ENCODE measurements around the gene PDGFA. TPM values are rescaled to one million over a fixed set of nuclear protein-coding genes. Genes with fewer than 3 reads are reported as not detected.

PDGFA gene
- total RNA-seq, 4 donors from 2014 or later: 10.8 to 31.7 (median 26.0) TPM

GRCh38 chr7:490461-491291 lies 29.0 kb downstream of the PDGFA start:
- DNase-seq: no peak
- no peak overlapping the region for H3K4me3 ChIP-seq
- H3K36me3 ChIP-seq: no peaks in the 10 kb centered on the region
- TF ChIP-seq POLR2A (IDR thresholded peaks at IDR 0.05): no peak
- TF ChIP-seq CTCF (IDR thresholded peaks at IDR 0.05 in 4 of 5, conservative IDR thresholded peaks at IDR 0.05 in 1 of 5): no peak
- in situ Hi-C loops (cut with MboI; ENCODE audit: low sequenced_read_pairs in 4 of 4): no loop called here
- intact Hi-C loops (cut with DNase I; ENCODE audit: low total_unique reads): no loop called here
- ATAC-seq: no peak
- H3K27ac ChIP-seq: no peak overlapping the region
- no peaks in the 10 kb centered on the region for H3K4me1 ChIP-seq
- no peaks in the 10 kb centered on the region for H3K9me3 ChIP-seq
- H3K27me3 ChIP-seq: no peaks in the 10 kb centered on the region

- intact Hi-C loops (cut with DNase I; ENCODE audit: low total_unique reads): no loop called here
- no peak for DNase-seq
These were observed 29.8 kb downstream of the PDGFA start for GRCh38 chr7:489876-490275.

GRCh38 chr7:486216-486743 lies 33.4 kb downstream of the PDGFA start:
- DNase-seq: no peak
- no peak overlapping the region for H3K4me3 ChIP-seq
- no peaks in the 10 kb centered on the region for H3K9me3 ChIP-seq
- no peaks in the 10 kb centered on the region for H3K4me1 ChIP-seq
- intact Hi-C loops (cut with DNase I; ENCODE audit: low total_unique reads): no loop called here
- in situ Hi-C loops (cut with MboI; ENCODE audit: low sequenced_read_pairs in 4 of 4): no loop called here
- ATAC-seq: no peak
- peaks cover 0 to 15% (median 6%) of the 10 kb centered on the region in 3 donors for H3K27me3 ChIP-seq
- H3K36me3 ChIP-seq: no peaks in the 10 kb centered on the region
- no peak overlapping the region for H3K27ac ChIP-seq
- no peak for TF ChIP-seq POLR2A (IDR thresholded peaks at IDR 0.05)
- TF ChIP-seq CTCF (IDR thresholded peaks at IDR 0.05 in 4 of 5, conservative IDR thresholded peaks at IDR 0.05 in 1 of 5): no peak

More at GRCh38 chr7:489876-490275, 29.8 kb downstream of the PDGFA start:
- TF ChIP-seq CTCF (IDR thresholded peaks at IDR 0.05 in 4 of 5, conservative IDR thresholded peaks at IDR 0.05 in 1 of 5) (no peak), POLR2A (IDR thresholded peaks at IDR 0.05) (no peak)
- Histone ChIP-seq H3K36me3 (no peaks in the 10 kb centered on the region), H3K4me3 (no peak overlapping the region), H3K27me3 (peaks cover 0 to 6% (median 0%) of the 10 kb centered on the region in 3 donors), H3K9me3 (no peaks in the 10 kb centered on the region), H3K4me1 (no peaks in the 10 kb centered on the region), H3K27ac (no peak overlapping the region)
- ATAC-seq: no peak
- in situ Hi-C loops (cut with MboI; ENCODE audit: low sequenced_read_pairs in 4 of 4): no loop called here

GRCh38 chr7:485188-486081 lies 34.2 kb downstream of the PDGFA start:
- Histone ChIP-seq H3K27ac (no peak overlapping the region), H3K4me3 (no peak overlapping the region), H3K27me3 (peaks cover 0 to 15% (median 6%) of the 10 kb centered on the region in 3 donors), H3K4me1 (no peaks in the 10 kb centered on the region), H3K36me3 (no peaks in the 10 kb centered on the region), H3K9me3 (no peaks in the 10 kb centered on the region)
- DNase-seq (no peak), ATAC-seq (no peak)
- TF ChIP-seq POLR2A (IDR thresholded peaks at IDR 0.05) (no peak), CTCF (IDR thresholded peaks at IDR 0.05 in 4 of 5, conservative IDR thresholded peaks at IDR 0.05 in 1 of 5) (no peak)
- in situ Hi-C loops (cut with MboI; ENCODE audit: low sequenced_read_pairs in 4 of 4) (no loop called here), intact Hi-C loops (cut with DNase I; ENCODE audit: low total_unique reads) (no loop called here)
